RWPE2 (cell line): Measurements from ENCODE around the gene CNPY1.

Source experiments
- ATAC-seq: fragments of 200-7000 bp; cut with Tn5 transposase; 3 replicates; pipeline ENCODE4 v1.9.1; 2021; ENCODE audit warnings: low read depth
- DNase-seq: peaks from one replicate; pipeline ENCODE4 v3.0.0-alpha.2; 2020; ENCODE audit warnings: low spot score
- H3K27ac ChIP-seq: fragments of 450-650 bp; 2 replicates; pipeline ENCODE4 v1.5.1; 2017; ENCODE audit warnings: mild to moderate bottlenecking; ENCODE audit not compliant: poor library complexity, severe bottlenecking
- H3K27me3 ChIP-seq: fragments of 250-450 bp; sonication (Bioruptor Pico); 2 replicates; pipeline ENCODE4 v1.5.1; 2021; ENCODE audit warnings: mild to moderate bottlenecking, moderate library complexity; ENCODE audit not compliant: insufficient read depth, poor library complexity, severe bottlenecking
- H3K36me3 ChIP-seq: fragments of 250-450 bp; sonication (Bioruptor Pico); 2 replicates; pipeline ENCODE4 v1.5.1; 2020; ENCODE audit warnings: low read depth, mild to moderate bottlenecking, moderate library complexity
- H3K4me1 ChIP-seq: fragments of 250-450 bp; sonication (Bioruptor Pico); 2 replicates; pipeline ENCODE4 v1.5.1; 2021; ENCODE audit warnings: mild to moderate bottlenecking, moderate library complexity; ENCODE audit not compliant: insufficient read depth, poor library complexity, severe bottlenecking
- H3K4me3 ChIP-seq: fragments of 250-450 bp; sonication (Bioruptor Pico); 2 replicates; pipeline ENCODE4 v1.5.1; 2021; ENCODE audit warnings: mild to moderate bottlenecking, moderate library complexity; ENCODE audit not compliant: severe bottlenecking
- H3K9me3 ChIP-seq: fragments of 250-450 bp; sonication (Bioruptor Pico); 2 replicates; pipeline ENCODE4 v1.5.1; 2021; ENCODE audit warnings: mild to moderate bottlenecking, moderate library complexity; ENCODE audit not compliant: severe bottlenecking
- TF ChIP-seq, protein P1 (sequence below): fragments of 450-650 bp; IDR thresholded peaks from one replicate; pipeline ENCODE4 v1.5.1; 2017; ENCODE audit warnings: mild to moderate bottlenecking, moderate library complexity; ENCODE audit not compliant: poor library complexity, severe bottlenecking

CNPY1 gene

DNA sequence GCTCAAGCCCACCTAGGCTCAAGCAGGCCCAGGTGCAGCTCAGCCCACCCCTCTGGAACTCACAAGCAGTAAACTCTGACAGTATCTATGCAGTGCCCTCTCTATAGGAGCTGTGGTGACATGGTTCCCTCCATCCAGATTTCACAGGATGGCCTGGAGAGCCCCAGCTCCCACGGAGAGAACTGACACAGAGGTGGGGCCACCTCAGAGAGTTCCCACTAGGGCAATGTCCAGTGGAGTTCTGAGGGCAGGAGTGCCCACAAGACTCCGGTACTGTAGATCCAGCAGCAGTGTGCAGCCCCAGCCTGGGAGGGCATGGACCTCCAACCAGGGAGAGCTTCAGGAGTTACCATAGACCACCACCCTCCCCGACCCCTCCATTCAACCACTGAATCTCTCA is 37.3 kb upstream of the CNPY1 start:
- no peaks in the 10 kb centered on the region for H3K27me3 ChIP-seq
- H3K27ac ChIP-seq, result no peak overlapping the region
- H3K36me3 ChIP-seq, result no peaks in the 10 kb centered on the region
- no peaks in the 10 kb centered on the region for H3K9me3 ChIP-seq
- H3K4me3 ChIP-seq, result no peak overlapping the region
- TF ChIP-seq, protein P1, sequence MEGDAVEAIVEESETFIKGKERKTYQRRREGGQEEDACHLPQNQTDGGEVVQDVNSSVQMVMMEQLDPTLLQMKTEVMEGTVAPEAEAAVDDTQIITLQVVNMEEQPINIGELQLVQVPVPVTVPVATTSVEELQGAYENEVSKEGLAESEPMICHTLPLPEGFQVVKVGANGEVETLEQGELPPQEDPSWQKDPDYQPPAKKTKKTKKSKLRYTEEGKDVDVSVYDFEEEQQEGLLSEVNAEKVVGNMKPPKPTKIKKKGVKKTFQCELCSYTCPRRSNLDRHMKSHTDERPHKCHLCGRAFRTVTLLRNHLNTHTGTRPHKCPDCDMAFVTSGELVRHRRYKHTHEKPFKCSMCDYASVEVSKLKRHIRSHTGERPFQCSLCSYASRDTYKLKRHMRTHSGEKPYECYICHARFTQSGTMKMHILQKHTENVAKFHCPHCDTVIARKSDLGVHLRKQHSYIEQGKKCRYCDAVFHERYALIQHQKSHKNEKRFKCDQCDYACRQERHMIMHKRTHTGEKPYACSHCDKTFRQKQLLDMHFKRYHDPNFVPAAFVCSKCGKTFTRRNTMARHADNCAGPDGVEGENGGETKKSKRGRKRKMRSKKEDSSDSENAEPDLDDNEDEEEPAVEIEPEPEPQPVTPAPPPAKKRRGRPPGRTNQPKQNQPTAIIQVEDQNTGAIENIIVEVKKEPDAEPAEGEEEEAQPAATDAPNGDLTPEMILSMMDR, result no peak
- H3K4me1 ChIP-seq, result peaks cover 11% of the 10 kb centered on the region
- no peak for ATAC-seq
- no peak for DNase-seq

DNA sequence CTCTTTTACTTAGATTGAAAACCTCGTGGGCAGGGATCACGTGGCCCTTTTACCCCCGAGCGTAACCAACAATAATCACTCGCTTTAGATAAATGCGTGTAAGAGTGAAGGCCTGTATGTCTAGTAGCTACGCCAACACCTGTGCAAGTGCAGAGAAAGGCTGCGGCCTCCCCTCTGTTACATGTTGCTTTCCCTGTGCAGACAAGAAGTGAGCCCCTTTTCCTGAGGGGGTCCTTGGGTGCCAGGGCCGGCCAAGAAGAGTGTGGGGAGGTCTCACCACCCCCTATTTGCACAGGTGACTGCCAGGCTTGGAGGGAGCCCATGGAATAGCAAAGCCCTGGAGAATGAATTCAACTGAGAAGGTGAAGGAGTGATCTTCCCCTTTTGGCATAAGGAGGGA is 35.6 kb upstream of the CNPY1 start:
- Histone ChIP-seq H3K9me3 (no peaks in the 10 kb centered on the region), H3K4me1 (peaks cover 11% of the 10 kb centered on the region), H3K27ac (no peak overlapping the region), H3K36me3 (no peaks in the 10 kb centered on the region), H3K27me3 (no peaks in the 10 kb centered on the region), H3K4me3 (no peak overlapping the region)
- TF ChIP-seq, protein P1, result no peak
- ATAC-seq (no peak), DNase-seq (peak; percentile 15)

DNA sequence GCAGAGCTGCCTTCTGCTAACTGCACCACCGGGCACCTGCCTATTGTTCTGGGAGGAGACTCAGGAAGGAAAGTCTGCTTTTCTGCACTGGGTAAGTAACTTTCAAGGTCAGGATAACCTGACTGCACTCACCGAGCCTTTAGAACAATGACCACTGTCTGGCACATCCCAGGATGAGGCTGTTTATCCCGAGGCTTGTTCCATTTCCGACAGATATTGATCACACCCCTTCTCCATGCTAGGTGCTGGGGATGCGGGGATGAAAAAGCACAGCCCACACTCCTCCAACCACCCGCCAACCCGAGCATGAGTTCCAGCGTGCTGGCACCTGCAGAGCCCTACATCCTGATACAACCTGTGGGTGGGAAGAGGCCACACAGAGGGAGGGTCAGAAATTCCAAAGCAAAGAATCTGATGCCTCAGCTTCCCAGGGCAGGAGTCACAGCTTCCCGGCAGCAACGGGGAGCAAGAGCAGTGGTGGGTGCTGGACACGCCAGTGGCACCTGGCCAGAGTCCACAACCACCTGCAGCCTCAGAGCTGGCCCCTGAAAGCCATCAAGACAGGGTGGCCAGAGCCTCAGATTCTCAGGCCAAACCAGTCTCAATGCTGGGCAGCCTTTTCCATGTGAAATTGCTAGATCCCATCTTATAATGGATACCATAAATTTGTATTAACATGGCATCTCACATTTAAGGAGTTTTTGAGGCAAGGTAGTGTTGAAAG is 34.9 kb upstream of the CNPY1 start:
- Histone ChIP-seq H3K4me1 (peaks cover 11% of the 10 kb centered on the region), H3K27me3 (no peaks in the 10 kb centered on the region), H3K36me3 (no peaks in the 10 kb centered on the region), H3K4me3 (no peak overlapping the region), H3K9me3 (no peaks in the 10 kb centered on the region), H3K27ac (no peak overlapping the region)
- TF ChIP-seq, protein P1, result no peak
- peak; percentile 80 for ATAC-seq
- DNase-seq, result no peak

DNA sequence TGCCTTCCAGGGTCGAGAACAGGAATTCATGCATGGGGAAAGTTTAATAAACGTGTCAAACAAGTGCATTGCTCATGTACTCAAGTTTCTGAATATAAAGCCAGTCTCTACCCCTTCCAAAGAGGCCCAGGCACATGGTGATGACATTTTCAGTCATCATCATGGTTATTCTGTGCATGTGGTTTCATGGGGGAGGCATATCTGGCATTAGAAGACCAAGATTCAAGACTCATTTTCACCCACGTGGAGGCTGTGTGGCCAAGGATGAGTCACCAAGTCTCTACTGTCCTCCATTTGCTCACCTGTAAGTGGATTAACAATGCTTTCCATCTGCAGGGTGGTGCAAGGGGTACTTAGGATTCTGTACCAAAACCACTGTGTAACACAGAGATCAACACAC is 34.0 kb upstream of the CNPY1 start:
- DNase-seq (no peak), ATAC-seq (no peak)
- H3K4me3 ChIP-seq, result no peak overlapping the region
- no peaks in the 10 kb centered on the region for H3K27me3 ChIP-seq
- H3K4me1 ChIP-seq, result peaks cover 11% of the 10 kb centered on the region
- TF ChIP-seq, protein P1, result no peak
- H3K36me3 ChIP-seq, result no peaks in the 10 kb centered on the region
- no peaks in the 10 kb centered on the region for H3K9me3 ChIP-seq
- H3K27ac ChIP-seq, result no peak overlapping the region

DNA sequence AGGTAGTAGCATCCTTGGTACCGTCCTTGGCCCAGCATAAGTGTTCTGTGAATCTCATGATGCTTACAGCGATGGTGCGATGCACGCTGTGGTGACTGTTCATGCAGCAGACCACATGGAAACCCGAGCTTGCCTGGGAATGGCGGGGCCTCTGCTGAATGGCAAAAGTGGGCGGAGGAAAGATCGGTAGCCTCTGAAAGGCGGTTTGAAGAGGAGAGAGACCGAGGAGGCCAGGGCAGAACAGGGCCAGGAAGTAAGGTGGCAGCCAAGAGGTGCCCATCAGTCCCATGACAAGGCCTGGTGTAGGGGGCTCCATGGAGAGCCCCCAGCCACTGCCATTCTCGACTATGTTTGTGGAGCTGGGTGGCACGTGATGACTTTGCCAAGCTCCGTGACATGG is 33.2 kb upstream of the CNPY1 start:
- H3K36me3 ChIP-seq, result no peaks in the 10 kb centered on the region

More for the DNA sequence above, 33.2 kb upstream of the CNPY1 start:
- Histone ChIP-seq H3K9me3 (no peaks in the 10 kb centered on the region), H3K27me3 (no peaks in the 10 kb centered on the region), H3K4me3 (no peak overlapping the region), H3K27ac (no peak overlapping the region), H3K4me1 (peaks cover 11% of the 10 kb centered on the region)
- TF ChIP-seq, protein P1, result no peak
- no peak for DNase-seq
- ATAC-seq, result no peak
